GM12878 (cell line): ENCODE results near the gene KCNK7. TPM values are rescaled to one million over a fixed set of nuclear protein-coding genes. Genes with fewer than 3 reads are reported as not detected.

ENCODE experiments used
- BACH1 ChIP-seq: fragments of 450-650 bp; IDR thresholded peaks from 2 replicates; pipeline ENCODE4 v1.6.1; 2017; ENCODE audit warnings: mild to moderate bottlenecking, borderline replicate concordance
- BHLHE40 ChIP-seq, 2 experiments: fragments of 450-650 bp in 1 of 2; IDR thresholded peaks; 2 replicates each; pipeline ENCODE4 v1.6.1; 2011 to 2017; ENCODE audit warnings: low read depth in 2 of 2, borderline replicate concordance in 1 of 2, improper control_type of control experiment in 1 of 2, low read length in 1 of 2, mild to moderate bottlenecking in 1 of 2
- CREB1 ChIP-seq: IDR thresholded peaks from 2 replicates; pipeline ENCODE4 v1.6.1; 2012; ENCODE audit warnings: low read depth, mild to moderate bottlenecking, inconsistent platforms
- EED ChIP-seq: sonication (generic); IDR thresholded peaks from 2 replicates; pipeline ENCODE4 v1.6.1; 2016; ENCODE audit warnings: antibody characterized with exemption, low read depth
- EGR1 ChIP-seq, 2 experiments: IDR thresholded peaks; 1 replicate in 1 of 2; 2 replicates in 1 of 2; pipeline ENCODE4 v1.6.1; 2011 to 2012; ENCODE audit warnings: low read depth in 2 of 2, low read length in 2 of 2, borderline replicate concordance in 1 of 2, mild to moderate bottlenecking in 1 of 2, moderate library complexity in 1 of 2
- FOXM1 ChIP-seq: IDR thresholded peaks from 2 replicates; pipeline ENCODE4 v1.6.1; 2012; ENCODE audit warnings: low read depth, mild to moderate bottlenecking, inconsistent platforms, low read length, moderate library complexity
- GABPA ChIP-seq: IDR thresholded peaks from 2 replicates; pipeline ENCODE4 v1.6.1; 2014; ENCODE audit warnings: antibody characterized with exemption, low read depth, mild to moderate bottlenecking, inconsistent platforms
- NR2F1 ChIP-seq: fragments of 450-650 bp; conservative IDR thresholded peaks from 2 replicates; pipeline ENCODE4 v1.6.1; 2017; ENCODE audit warnings: mild to moderate bottlenecking
- PAX8 ChIP-seq: fragments of 450-650 bp; IDR thresholded peaks from 2 replicates; pipeline ENCODE4 v1.6.1; 2017; ENCODE audit warnings: mild to moderate bottlenecking, moderate library complexity
- POLR2AphosphoS2 ChIP-seq: IDR thresholded peaks from 2 replicates; pipeline ENCODE4 v1.6.1; 2011; ENCODE audit warnings: low read depth, mild to moderate bottlenecking, low read length, improper control_type of control experiment, moderate library complexity
- RBBP5 ChIP-seq: fragments of 200-600 bp; sonication (generic); conservative IDR thresholded peaks from 2 replicates; pipeline ENCODE4 v1.6.1; 2016
- SMC3 ChIP-seq: IDR thresholded peaks from 2 replicates; pipeline ENCODE4 v1.6.1; 2011; ENCODE audit warnings: low read length, improper control_type of control experiment, borderline replicate concordance
- STAT3 ChIP-seq: IDR thresholded peaks from 2 replicates; pipeline ENCODE4 v1.6.1; 2011; ENCODE audit warnings: low read depth, low read length, improper control_type of control experiment
- ZNF622 ChIP-seq: fragments of 450-650 bp; IDR thresholded peaks from 2 replicates; pipeline ENCODE4 v1.6.1; 2017; ENCODE audit warnings: mild to moderate bottlenecking, inconsistent platforms
- ZZZ3 ChIP-seq: IDR thresholded peaks from 2 replicates; pipeline ENCODE4 v1.6.1; 2011; ENCODE audit warnings: low read depth; ENCODE audit not compliant: control insufficient read depth, insufficient read length
- polyA plus RNA-seq, 11 experiments: library from polyadenylated mRNA; depleted of rRNA in 4 of 11; unstranded in 6 of 11; stranded (reverse) in 5 of 11; fragments of >200 nt; fragmentation: Nextera tagmentation in 4 of 11; fragmentation: Illumina TruSeq in 1 of 11; extraction: Ambion mirVana in 4 of 11; extraction: Trizol in 1 of 11; gene quantifications; 1 replicate in 1 of 11; 2 replicates in 10 of 11; pipeline versions ENCODE4 v1.2.1 to v1.2.3, GENCODE V29; 2011 to 2016; ENCODE audit warnings: inconsistent platforms in 2 of 11, missing spikeins in 2 of 11, low read depth in 1 of 11
- total RNA-seq, 4 experiments: library from RNA; depleted of rRNA in 3 of 4; stranded (reverse); fragments of >200 nt in 3 of 4; fragmentation: Illumina TruSeq in 1 of 4; extraction: Trizol in 1 of 4; gene quantifications; 2 replicates each; pipeline versions ENCODE4 v1.2.1 to v1.2.3, GENCODE V29; 2013 to 2021
- TF ChIP-seq, protein P1 (sequence below): IDR thresholded peaks from 2 replicates; pipeline ENCODE4 v1.6.1; 2012; ENCODE audit warnings: improper control_type of control experiment, low read depth, low read length; ENCODE audit not compliant: insufficient replicate concordance
- TF ChIP-seq, protein P2 (sequence below): fragments of 450-650 bp; formaldehyde crosslinking; IDR thresholded peaks from 2 replicates; pipeline ENCODE4 v1.4.0; 2020; ENCODE audit warnings: mild to moderate bottlenecking, moderate library complexity
- TF ChIP-seq, protein P3 (sequence below): IDR thresholded peaks from 2 replicates; pipeline ENCODE4 v1.6.1; 2011; ENCODE audit warnings: low read depth, low read length, improper control_type of control experiment, borderline replicate concordance
- TF ChIP-seq, protein P4 (sequence below): fragments of 450-650 bp; IDR thresholded peaks from 2 replicates; pipeline ENCODE4 v1.6.1; 2016; ENCODE audit warnings: mild to moderate bottlenecking

KCNK7 gene
- total and polyA plus RNA-seq, 10 of the 15 experiments (the other 5 are each of a cell fraction or from before 2014, with no cell fraction given): 0.11 to 0.54 (median 0.23) TPM; not detected in 7

DNA sequence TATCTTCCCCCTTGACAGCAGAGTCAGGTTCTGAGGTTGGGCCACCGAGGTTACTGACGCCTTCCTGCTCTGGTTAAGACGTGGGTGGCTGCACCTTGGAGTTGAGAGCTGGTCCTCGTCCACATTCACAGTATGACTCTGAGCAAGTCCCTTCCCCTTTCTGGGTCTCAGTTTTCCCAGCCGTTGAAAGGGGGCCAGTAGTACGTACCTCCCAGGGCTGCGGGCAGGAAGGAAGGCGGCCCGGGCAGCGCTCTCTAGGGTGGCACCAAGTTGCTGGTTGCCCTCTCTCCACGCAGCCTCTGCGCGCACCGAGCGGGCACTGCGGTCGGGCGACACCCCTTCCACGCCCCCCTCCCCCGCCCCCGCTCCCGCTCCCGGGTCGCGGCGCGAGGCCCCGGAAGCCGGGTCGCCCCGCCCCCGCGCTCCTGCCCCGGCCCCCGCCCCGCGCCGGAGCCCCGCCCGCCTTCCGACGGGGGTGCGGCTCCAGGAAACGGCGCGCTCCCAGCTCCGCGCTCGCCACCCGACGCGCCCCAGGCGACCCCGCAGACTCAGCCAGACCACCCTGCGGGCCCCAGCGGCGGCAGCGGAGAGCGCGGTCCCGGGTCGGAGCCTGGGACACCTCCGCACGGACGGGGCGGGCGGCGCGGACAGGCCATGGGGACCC lies 19.9 kb downstream of the KCNK7 start, which contains the start of gene EHBP1L1 (continued):
- TF ChIP-seq, protein P1, sequence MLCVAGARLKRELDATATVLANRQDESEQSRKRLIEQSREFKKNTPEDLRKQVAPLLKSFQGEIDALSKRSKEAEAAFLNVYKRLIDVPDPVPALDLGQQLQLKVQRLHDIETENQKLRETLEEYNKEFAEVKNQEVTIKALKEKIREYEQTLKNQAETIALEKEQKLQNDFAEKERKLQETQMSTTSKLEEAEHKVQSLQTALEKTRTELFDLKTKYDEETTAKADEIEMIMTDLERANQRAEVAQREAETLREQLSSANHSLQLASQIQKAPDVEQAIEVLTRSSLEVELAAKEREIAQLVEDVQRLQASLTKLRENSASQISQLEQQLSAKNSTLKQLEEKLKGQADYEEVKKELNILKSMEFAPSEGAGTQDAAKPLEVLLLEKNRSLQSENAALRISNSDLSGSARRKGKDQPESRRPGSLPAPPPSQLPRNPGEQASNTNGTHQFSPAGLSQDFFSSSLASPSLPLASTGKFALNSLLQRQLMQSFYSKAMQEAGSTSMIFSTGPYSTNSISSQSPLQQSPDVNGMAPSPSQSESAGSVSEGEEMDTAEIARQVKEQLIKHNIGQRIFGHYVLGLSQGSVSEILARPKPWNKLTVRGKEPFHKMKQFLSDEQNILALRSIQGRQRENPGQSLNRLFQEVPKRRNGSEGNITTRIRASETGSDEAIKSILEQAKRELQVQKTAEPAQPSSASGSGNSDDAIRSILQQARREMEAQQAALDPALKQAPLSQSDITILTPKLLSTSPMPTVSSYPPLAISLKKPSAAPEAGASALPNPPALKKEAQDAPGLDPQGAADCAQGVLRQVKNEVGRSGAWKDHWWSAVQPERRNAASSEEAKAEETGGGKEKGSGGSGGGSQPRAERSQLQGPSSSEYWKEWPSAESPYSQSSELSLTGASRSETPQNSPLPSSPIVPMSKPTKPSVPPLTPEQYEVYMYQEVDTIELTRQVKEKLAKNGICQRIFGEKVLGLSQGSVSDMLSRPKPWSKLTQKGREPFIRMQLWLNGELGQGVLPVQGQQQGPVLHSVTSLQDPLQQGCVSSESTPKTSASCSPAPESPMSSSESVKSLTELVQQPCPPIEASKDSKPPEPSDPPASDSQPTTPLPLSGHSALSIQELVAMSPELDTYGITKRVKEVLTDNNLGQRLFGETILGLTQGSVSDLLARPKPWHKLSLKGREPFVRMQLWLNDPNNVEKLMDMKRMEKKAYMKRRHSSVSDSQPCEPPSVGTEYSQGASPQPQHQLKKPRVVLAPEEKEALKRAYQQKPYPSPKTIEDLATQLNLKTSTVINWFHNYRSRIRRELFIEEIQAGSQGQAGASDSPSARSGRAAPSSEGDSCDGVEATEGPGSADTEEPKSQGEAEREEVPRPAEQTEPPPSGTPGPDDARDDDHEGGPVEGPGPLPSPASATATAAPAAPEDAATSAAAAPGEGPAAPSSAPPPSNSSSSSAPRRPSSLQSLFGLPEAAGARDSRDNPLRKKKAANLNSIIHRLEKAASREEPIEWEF: no peak
- TF ChIP-seq CREB1: no peak
- TF ChIP-seq NR2F1: no peak; the same call in 1 of the 2 replicates
- TF ChIP-seq BHLHE40 (IDR thresholded peaks at IDR 0.05; ENCODE audit: borderline replicate concordance in 1 of 2, low read depth in 2 of 2, low read length in 1 of 2): peak in 1 of 2 experiments; percentile 26; a peak in 1 of 4 replicates
- TF ChIP-seq PAX8: no peak
- TF ChIP-seq STAT3: no peak
- no peak for TF ChIP-seq GABPA
- TF ChIP-seq ZZZ3: no peak
- TF ChIP-seq EED: peak; percentile 98
- TF ChIP-seq RBBP5: no peak
- TF ChIP-seq ZNF622: no peak
- TF ChIP-seq SMC3: no peak
- TF ChIP-seq, protein P2, sequence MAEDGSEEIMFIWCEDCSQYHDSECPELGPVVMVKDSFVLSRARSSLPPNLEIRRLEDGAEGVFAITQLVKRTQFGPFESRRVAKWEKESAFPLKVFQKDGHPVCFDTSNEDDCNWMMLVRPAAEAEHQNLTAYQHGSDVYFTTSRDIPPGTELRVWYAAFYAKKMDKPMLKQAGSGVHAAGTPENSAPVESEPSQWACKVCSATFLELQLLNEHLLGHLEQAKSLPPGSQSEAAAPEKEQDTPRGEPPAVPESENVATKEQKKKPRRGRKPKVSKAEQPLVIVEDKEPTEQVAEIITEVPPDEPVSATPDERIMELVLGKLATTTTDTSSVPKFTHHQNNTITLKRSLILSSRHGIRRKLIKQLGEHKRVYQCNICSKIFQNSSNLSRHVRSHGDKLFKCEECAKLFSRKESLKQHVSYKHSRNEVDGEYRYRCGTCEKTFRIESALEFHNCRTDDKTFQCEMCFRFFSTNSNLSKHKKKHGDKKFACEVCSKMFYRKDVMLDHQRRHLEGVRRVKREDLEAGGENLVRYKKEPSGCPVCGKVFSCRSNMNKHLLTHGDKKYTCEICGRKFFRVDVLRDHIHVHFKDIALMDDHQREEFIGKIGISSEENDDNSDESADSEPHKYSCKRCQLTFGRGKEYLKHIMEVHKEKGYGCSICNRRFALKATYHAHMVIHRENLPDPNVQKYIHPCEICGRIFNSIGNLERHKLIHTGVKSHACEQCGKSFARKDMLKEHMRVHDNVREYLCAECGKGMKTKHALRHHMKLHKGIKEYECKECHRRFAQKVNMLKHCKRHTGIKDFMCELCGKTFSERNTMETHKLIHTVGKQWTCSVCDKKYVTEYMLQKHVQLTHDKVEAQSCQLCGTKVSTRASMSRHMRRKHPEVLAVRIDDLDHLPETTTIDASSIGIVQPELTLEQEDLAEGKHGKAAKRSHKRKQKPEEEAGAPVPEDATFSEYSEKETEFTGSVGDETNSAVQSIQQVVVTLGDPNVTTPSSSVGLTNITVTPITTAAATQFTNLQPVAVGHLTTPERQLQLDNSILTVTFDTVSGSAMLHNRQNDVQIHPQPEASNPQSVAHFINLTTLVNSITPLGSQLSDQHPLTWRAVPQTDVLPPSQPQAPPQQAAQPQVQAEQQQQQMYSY (CRISPR knock-in tag): no peak
- no peak for TF ChIP-seq BACH1
- peak in 1 of 2 experiments; percentile 92; a peak in 2 of 3 replicates for TF ChIP-seq EGR1 (IDR thresholded peaks at IDR 0.05; ENCODE audit: borderline replicate concordance in 1 of 2, low read depth in 2 of 2, low read length in 2 of 2)
- 0 out of 2 replicates have a peak, but pooled peaks have one; percentile 43 for TF ChIP-seq POLR2AphosphoS2
- TF ChIP-seq FOXM1: no peak
- TF ChIP-seq, protein P3, sequence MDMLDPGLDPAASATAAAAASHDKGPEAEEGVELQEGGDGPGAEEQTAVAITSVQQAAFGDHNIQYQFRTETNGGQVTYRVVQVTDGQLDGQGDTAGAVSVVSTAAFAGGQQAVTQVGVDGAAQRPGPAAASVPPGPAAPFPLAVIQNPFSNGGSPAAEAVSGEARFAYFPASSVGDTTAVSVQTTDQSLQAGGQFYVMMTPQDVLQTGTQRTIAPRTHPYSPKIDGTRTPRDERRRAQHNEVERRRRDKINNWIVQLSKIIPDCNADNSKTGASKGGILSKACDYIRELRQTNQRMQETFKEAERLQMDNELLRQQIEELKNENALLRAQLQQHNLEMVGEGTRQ: no peak
- TF ChIP-seq, protein P4, sequence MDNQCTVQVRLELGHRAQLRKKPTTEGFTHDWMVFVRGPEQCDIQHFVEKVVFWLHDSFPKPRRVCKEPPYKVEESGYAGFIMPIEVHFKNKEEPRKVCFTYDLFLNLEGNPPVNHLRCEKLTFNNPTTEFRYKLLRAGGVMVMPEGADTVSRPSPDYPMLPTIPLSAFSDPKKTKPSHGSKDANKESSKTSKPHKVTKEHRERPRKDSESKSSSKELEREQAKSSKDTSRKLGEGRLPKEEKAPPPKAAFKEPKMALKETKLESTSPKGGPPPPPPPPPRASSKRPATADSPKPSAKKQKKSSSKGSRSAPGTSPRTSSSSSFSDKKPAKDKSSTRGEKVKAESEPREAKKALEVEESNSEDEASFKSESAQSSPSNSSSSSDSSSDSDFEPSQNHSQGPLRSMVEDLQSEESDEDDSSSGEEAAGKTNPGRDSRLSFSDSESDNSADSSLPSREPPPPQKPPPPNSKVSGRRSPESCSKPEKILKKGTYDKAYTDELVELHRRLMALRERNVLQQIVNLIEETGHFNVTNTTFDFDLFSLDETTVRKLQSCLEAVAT: peak; percentile 59; the same call in 1 of the 2 replicates
